ENCODE data around the gene LILRB2.

DNA sequence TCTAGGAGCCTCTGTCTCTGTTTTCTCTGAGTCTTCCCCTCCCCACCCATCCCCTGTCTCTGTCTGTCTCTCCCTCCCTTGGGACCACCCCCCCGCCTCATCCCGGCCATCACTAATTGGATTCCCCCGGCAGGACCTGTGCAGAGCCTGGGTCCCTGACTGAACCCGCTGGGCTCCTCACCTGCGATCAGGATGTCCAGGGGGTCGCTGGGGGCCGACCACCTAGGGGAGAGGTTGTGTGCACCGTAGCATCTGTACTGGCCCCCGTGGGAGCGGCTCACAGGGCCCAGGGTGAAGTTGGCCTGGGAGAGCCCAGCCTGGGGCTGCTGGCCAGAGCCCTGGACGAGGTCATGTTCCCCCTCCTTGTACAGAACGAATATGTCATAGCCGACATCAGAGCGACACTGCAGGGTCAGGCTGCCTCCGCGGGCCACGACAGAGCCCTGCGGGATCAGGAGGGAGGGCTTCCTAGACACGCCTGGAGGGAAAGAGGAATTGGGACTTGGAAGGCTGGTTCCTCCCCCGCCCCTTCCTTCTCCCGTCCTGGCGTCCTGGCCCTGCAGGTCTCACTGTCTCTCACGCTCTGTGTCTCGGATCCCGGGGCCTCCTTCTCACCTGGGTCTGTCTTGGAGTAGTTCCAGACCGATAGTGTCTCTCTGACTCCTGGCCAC, 25.7 kb downstream of the LILRB2 start:
- TF ChIP-seq POLR2A (IDR thresholded peaks at IDR 0.05; ENCODE audit: low read depth, low read length): no peak
- no peak for TF ChIP-seq EZH2 (IDR thresholded peaks at IDR 0.05; ENCODE audit: borderline replicate concordance, low read depth, low read length, severe bottlenecking)

Measured in endothelial cell of umbilical vein (primary cell).